ENCODE results near the gene CHMP6. TPM values are rescaled to one million over a fixed set of nuclear protein-coding genes. Genes with fewer than 3 reads are reported as not detected.

Gene CHMP6
- total RNA-seq, 5 donors from 2014 or later (not counting 1 experiment from before 2014, with no cell fraction given) = 25.0 to 48.9 (median 43.2) TPM

DNA sequence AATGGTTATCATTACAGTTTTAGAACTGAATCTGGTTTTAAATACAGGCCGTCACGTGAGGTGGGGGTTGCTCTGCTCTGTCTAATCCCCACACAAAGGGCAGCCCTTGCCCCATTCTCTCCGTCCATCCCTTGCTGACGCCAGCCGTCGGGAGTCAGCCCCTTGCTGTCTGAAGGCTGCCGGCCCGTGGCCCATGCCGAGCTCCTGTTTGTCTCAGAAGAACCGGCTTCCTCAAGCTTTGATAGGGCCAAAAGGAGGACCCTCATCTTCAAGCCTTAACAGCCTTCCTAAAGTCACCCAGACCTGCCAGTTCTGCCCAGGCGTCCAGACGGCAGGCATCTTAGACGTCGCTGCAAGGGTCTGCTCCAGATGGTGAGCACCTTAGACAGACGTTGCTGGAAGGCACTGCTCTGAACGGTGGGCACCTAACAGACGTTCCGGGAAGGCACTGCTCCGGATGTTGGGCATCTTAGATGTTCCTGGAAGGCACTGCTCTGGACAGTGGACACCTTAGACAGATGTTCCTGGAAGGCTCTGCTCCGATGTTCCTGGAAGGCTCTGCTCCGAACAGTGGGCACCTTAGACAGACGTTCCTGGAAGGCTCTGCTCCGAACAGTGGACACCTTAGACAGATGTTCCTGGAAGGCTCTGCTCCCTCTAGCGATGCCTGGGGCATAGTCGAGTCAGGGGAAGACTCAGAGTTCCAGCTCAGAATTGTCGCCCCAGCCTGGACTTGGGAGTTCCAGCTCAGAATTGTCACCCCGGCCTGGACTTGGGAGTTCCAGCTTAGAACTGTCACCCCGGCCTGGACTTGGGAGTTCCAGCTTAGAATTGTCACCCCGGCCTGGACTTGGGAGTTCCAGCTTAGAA lies 35.1 kb upstream of the CHMP6 start:
- POLR2A ChIA-PET = interaction anchor here in 1 of 2 donors (0.7 kb wide), 1 partner anchor 793 kb away, joined by 5 read pairs; no protein-coding TSS in a partner anchor
- Histone ChIP-seq H3K27me3 (replicated peaks in 1 of 2; ENCODE audit: control insufficient read depth in 2 of 2, extremely low read depth in 1 of 2, insufficient read depth in 2 of 2, low read length in 1 of 2) (no peaks in the 10 kb centered on the region), H3K4me3 (ENCODE audit: control insufficient read depth in 1 of 2, extremely low read depth in 1 of 2, low read length in 1 of 2) (no peak overlapping the region), H3K9me3 (no peaks in the 10 kb centered on the region), H3K36me3 (ENCODE audit: control insufficient read depth in 2 of 2, extremely low read depth in 1 of 2, insufficient read depth in 1 of 2, low read length in 1 of 2) (peaks cover 19 to 21% of the 10 kb centered on the region in 2 donors), H3K27ac (ENCODE audit: low read length) (no peak overlapping the region), H3K4me1 (ENCODE audit: control insufficient read depth in 1 of 2, extremely low read depth in 1 of 2, insufficient read depth in 2 of 2, low read length in 2 of 2) (peaks cover 0 to 3% of the 10 kb centered on the region in 2 experiments)
- Mint-ChIP-seq H3K27ac (no peak overlapping the region), H3K9me3 (no peaks in the 10 kb centered on the region), H3K27me3 (no peaks in the 10 kb centered on the region), H3K36me3 (peaks cover 10% of the 10 kb centered on the region), H3K4me3 (no peak overlapping the region), H3K4me1 (peaks cover 0 to 2% (median 0%) of the 10 kb centered on the region in 3 donors)
- 89% methylated on average over 21 of the region's 29 CpGs for WGBS (ENCODE audit: insufficient coverage)
- DNase-seq (no peak), ATAC-seq (replicated peaks in 1 of 4) (no peak)
- CTCF ChIA-PET = no interaction called here

DNA sequence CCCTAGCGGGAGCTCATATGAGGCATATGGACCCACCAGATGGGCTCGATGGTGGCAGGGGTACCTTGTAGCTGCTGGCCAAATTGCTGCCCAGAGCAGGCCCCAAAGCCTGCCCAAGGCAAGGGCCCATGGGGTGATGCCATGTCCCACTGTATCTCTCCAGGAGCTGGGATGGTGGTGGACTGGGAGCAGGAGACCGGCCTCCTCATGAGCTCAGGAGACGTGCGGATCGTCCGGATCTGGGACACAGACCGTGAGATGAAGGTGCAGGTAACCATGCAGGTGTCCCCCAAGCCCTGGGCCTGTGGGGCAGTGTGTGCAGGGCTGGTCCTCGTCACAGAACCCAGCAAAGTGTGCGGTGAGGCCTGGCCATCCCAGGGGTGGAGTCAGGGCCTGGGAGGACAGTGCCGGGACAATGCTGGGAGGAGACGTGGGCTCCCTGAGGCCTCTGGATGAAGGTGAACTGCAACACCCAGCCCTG lies 34.1 kb upstream of the CHMP6 start:
- Histone ChIP-seq H3K4me1 (ENCODE audit: control insufficient read depth in 1 of 2, extremely low read depth in 1 of 2, insufficient read depth in 2 of 2, low read length in 2 of 2) (no peaks in the 10 kb centered on the region), H3K4me3 (ENCODE audit: control insufficient read depth in 1 of 2, extremely low read depth in 1 of 2, low read length in 1 of 2) (no peak overlapping the region), H3K27ac (ENCODE audit: low read length) (no peak overlapping the region), H3K36me3 (ENCODE audit: control insufficient read depth in 2 of 2, extremely low read depth in 1 of 2, insufficient read depth in 1 of 2, low read length in 1 of 2) (peaks cover 15 to 19% of the 10 kb centered on the region in 2 donors), H3K9me3 (no peaks in the 10 kb centered on the region), H3K27me3 (replicated peaks in 1 of 2; ENCODE audit: control insufficient read depth in 2 of 2, extremely low read depth in 1 of 2, insufficient read depth in 2 of 2, low read length in 1 of 2) (no peaks in the 10 kb centered on the region)
- Mint-ChIP-seq H3K4me1 (peaks cover 0 to 2% (median 0%) of the 10 kb centered on the region in 3 donors), H3K4me3 (no peak overlapping the region), H3K36me3 (peaks cover 10% of the 10 kb centered on the region), H3K9me3 (no peaks in the 10 kb centered on the region), H3K27ac (no peak overlapping the region), H3K27me3 (no peaks in the 10 kb centered on the region)
- ChIA-PET POLR2A (no interaction called here), CTCF (no interaction called here)
- ATAC-seq (replicated peaks in 1 of 4) (no peak), DNase-seq (no peak)
- WGBS (ENCODE audit: insufficient coverage) = 97% methylated on average over 10 of the region's 12 CpGs

DNA sequence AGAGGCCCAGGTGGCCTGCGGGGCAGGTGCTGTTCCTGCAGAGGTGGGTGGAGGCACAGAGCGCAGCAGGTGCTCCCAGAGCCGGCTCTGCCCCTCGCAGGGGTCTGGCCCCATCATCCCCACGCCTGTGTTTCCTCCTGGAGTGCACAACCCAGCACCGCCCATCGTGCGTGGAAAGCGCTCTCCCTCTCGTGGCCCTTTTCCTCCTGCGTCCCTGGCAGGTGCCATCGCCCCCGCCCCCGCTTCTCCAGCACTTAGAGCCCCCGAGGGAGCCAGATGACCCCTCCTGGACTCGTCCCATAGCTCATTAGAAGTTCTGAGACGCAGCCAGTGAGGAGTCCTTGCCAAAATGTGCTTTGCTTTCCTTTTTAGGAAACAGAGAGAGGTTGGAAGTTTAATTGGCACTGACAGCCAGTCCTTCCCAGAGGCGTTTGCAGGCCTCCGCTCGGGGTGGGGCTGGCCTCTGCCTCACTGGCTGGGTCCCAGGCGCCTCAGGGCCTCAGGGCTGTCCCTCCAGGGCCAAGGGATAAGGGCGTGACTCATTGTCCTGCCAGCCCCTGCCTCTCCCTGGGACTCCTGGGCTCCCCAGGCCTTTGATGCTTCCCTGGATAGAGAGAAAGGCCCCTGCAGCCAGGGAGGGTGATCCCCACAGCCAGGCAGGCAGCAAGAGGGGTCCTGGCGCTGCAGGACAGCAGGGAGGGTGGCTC lies 32.2 kb upstream of the CHMP6 start:
- DNase-seq = no peak
- no peak overlapping the region for H3K4me3 Mint-ChIP-seq
- ATAC-seq (replicated peaks in 1 of 4) = no peak
- no peaks in the 10 kb centered on the region for H3K9me3 ChIP-seq
- WGBS (ENCODE audit: insufficient coverage) = 96% methylated on average over 22 of the region's 23 CpGs
- peaks cover 13% of the 10 kb centered on the region for H3K36me3 Mint-ChIP-seq
- H3K4me1 Mint-ChIP-seq = peaks cover 0 to 2% (median 0%) of the 10 kb centered on the region in 3 donors
- H3K4me1 ChIP-seq (ENCODE audit: control insufficient read depth in 1 of 2, extremely low read depth in 1 of 2, insufficient read depth in 2 of 2, low read length in 2 of 2) = no peaks in the 10 kb centered on the region
- ChIA-PET POLR2A (no interaction called here), CTCF (no interaction called here)
- no peak overlapping the region for H3K27ac Mint-ChIP-seq
- H3K9me3 Mint-ChIP-seq = no peaks in the 10 kb centered on the region
- H3K4me3 ChIP-seq (ENCODE audit: control insufficient read depth in 1 of 2, extremely low read depth in 1 of 2, low read length in 1 of 2) = no peak overlapping the region
- H3K27me3 Mint-ChIP-seq = no peaks in the 10 kb centered on the region
- H3K27ac ChIP-seq (ENCODE audit: low read length) = no peak overlapping the region
- H3K36me3 ChIP-seq (ENCODE audit: control insufficient read depth in 2 of 2, extremely low read depth in 1 of 2, insufficient read depth in 1 of 2, low read length in 1 of 2) = peaks cover 12 to 22% of the 10 kb centered on the region in 2 donors
- H3K27me3 ChIP-seq (replicated peaks in 1 of 2; ENCODE audit: control insufficient read depth in 2 of 2, extremely low read depth in 1 of 2, insufficient read depth in 2 of 2, low read length in 1 of 2) = no peaks in the 10 kb centered on the region

DNA sequence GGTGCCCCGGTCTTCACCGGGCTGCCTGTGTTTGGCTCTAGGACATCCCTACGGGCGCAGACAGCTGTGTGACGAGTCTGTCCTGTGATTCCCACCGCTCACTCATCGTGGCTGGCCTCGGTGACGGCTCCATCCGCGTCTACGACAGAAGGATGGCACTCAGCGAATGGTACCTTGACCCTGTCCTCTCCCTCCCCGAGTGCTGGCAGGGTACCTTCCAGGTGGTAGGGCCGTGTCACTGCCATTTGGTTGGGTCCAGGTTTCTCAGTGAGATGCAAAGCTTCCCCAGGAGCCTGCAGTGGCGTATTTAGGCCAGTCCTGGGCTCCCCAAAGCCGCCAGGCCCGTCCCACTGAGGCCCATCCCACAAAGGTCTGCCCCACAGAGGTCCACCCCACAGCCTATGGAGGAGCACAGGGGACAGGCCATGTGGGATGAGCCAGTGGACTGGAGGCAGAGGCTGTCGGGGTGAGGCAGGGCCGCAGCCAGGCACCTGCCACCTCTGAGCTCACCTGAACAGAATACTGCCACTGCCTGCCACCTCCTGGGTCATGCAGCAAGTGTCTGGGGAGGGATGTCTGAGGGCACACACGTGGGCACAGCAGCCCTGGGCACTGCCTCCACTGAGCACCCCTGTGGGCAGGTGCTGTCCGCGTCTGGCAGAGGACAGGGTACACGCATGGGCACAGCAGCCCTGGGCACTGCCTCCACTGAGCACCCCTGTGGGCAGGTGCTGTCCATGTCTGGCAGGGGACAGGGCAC lies 31.4 kb upstream of the CHMP6 start:
- Histone ChIP-seq H3K27me3 (replicated peaks in 1 of 2; ENCODE audit: control insufficient read depth in 2 of 2, extremely low read depth in 1 of 2, insufficient read depth in 2 of 2, low read length in 1 of 2) (no peaks in the 10 kb centered on the region), H3K4me1 (ENCODE audit: control insufficient read depth in 1 of 2, extremely low read depth in 1 of 2, insufficient read depth in 2 of 2, low read length in 2 of 2) (no peaks in the 10 kb centered on the region), H3K9me3 (no peaks in the 10 kb centered on the region), H3K27ac (ENCODE audit: low read length) (no peak overlapping the region), H3K36me3 (ENCODE audit: control insufficient read depth in 2 of 2, extremely low read depth in 1 of 2, insufficient read depth in 1 of 2, low read length in 1 of 2) (peaks cover 12 to 25% of the 10 kb centered on the region in 2 donors), H3K4me3 (ENCODE audit: control insufficient read depth in 1 of 2, extremely low read depth in 1 of 2, low read length in 1 of 2) (no peak overlapping the region)
- Mint-ChIP-seq H3K9me3 (no peaks in the 10 kb centered on the region), H3K36me3 (peaks cover 8% of the 10 kb centered on the region), H3K27me3 (no peaks in the 10 kb centered on the region), H3K4me3 (no peak overlapping the region), H3K27ac (no peak overlapping the region), H3K4me1 (peaks cover 0 to under 1% (median 0%) of the 10 kb centered on the region in 3 donors)
- DNase-seq (no peak), ATAC-seq (replicated peaks in 1 of 4) (no peak)
- CTCF ChIA-PET = no interaction called here
- WGBS (ENCODE audit: insufficient coverage) = 94% methylated on average over 21 of the region's 24 CpGs
- POLR2A ChIA-PET = no interaction called here

DNA sequence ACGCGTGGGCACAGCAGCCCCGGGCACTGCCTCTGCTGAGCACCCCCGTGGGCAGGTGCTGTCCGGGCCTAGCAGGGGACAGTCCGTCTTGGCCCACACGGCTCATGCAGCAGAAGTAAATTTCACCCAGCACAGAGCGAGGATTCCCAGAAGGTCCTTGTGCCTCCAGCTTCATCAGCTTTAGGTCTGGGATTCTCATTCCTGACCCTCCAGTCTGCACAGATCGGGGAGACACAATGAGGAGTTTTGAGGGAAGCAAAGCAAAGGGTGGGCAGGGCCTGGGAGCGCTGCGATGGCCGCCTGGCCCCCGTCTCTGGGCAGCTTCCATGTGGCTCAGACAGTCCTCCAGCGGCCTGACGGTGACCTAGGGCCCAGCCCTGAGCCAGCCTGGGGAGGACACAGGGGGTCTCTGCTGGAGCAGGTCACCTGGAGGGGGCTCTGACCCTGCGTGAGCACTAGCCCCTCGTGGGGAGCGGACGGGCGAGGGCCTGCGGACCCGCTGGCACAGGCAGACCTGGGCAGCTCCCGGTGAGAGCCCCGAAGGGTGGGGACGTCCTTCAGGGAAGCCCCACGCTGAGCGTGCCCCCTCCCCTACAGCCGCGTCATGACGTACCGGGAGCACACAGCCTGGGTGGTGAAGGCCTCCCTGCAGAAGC lies 30.7 kb upstream of the CHMP6 start:
- Mint-ChIP-seq H3K4me1 (no peaks in the 10 kb centered on the region), H3K36me3 (peaks cover 10% of the 10 kb centered on the region), H3K27me3 (no peaks in the 10 kb centered on the region), H3K9me3 (no peaks in the 10 kb centered on the region), H3K27ac (no peak overlapping the region), H3K4me3 (no peak overlapping the region)
- Histone ChIP-seq H3K4me3 (ENCODE audit: control insufficient read depth in 1 of 2, extremely low read depth in 1 of 2, low read length in 1 of 2) (no peak overlapping the region), H3K4me1 (ENCODE audit: control insufficient read depth in 1 of 2, extremely low read depth in 1 of 2, insufficient read depth in 2 of 2, low read length in 2 of 2) (no peaks in the 10 kb centered on the region), H3K36me3 (ENCODE audit: control insufficient read depth in 2 of 2, extremely low read depth in 1 of 2, insufficient read depth in 1 of 2, low read length in 1 of 2) (peaks cover 12 to 28% of the 10 kb centered on the region in 2 donors), H3K27ac (ENCODE audit: low read length) (no peak overlapping the region), H3K9me3 (no peaks in the 10 kb centered on the region), H3K27me3 (replicated peaks in 1 of 2; ENCODE audit: control insufficient read depth in 2 of 2, extremely low read depth in 1 of 2, insufficient read depth in 2 of 2, low read length in 1 of 2) (no peaks in the 10 kb centered on the region)
- ATAC-seq (replicated peaks in 1 of 4) = no peak
- 98% methylated on average over 22 of the region's 31 CpGs for WGBS (ENCODE audit: insufficient coverage)
- no peak for DNase-seq
- POLR2A ChIA-PET = no interaction called here
- CTCF ChIA-PET = no interaction called here
